Activated T-cell treated with anti-CD3 and anti-CD28 coated beads, Interleukin-2, amount 50 U/mL, for 24 hours (primary cell): ENCODE measurements around the gene TSSC4.

Experiments
- DNase-seq: peaks from one replicate; pipeline ENCODE4 v3.0.0-alpha.2; 2020
- H3K27ac Mint-ChIP-seq: 2 replicates; pipeline ENCODE4 v1.8.0; 2020; ENCODE audit warnings: mild to moderate bottlenecking, mixed read lengths
- H3K27me3 Mint-ChIP-seq: 2 replicates; pipeline ENCODE4 v1.8.0; 2020; ENCODE audit warnings: mixed read lengths
- H3K36me3 Mint-ChIP-seq: 2 replicates; pipeline ENCODE4 v1.8.0; 2020; ENCODE audit warnings: low read depth, mixed read lengths
- H3K4me1 Mint-ChIP-seq: 2 replicates; pipeline ENCODE4 v1.8.0; 2020; ENCODE audit warnings: low read depth, mixed read lengths
- H3K4me3 Mint-ChIP-seq: 2 replicates; pipeline ENCODE4 v1.8.0; 2020; ENCODE audit warnings: mild to moderate bottlenecking, moderate library complexity, mixed read lengths
- H3K9me3 Mint-ChIP-seq: 2 replicates; pipeline ENCODE4 v1.8.0; 2020; ENCODE audit warnings: mixed read lengths

TSSC4 gene

GRCh38 chr11:2452321-2453012 lies 51.9 kb downstream of the TSSC4 start:
- H3K4me1 Mint-ChIP-seq: peaks cover 4% of the 10 kb centered on the region
- no peak overlapping the region for H3K4me3 Mint-ChIP-seq
- H3K27ac Mint-ChIP-seq: no peak overlapping the region
- no peaks in the 10 kb centered on the region for H3K9me3 Mint-ChIP-seq
- no peaks in the 10 kb centered on the region for H3K36me3 Mint-ChIP-seq
- H3K27me3 Mint-ChIP-seq: no peaks in the 10 kb centered on the region
- DNase-seq: no peak

- no peaks in the 10 kb centered on the region for H3K36me3 Mint-ChIP-seq
- DNase-seq: no peak
- no peaks in the 10 kb centered on the region for H3K4me1 Mint-ChIP-seq
- no peak overlapping the region for H3K4me3 Mint-ChIP-seq
- H3K9me3 Mint-ChIP-seq: no peaks in the 10 kb centered on the region
- no peaks in the 10 kb centered on the region for H3K27me3 Mint-ChIP-seq
- no peak overlapping the region for H3K27ac Mint-ChIP-seq
Measured at GRCh38 chr11:2453436-2453835, 52.9 kb downstream of the TSSC4 start.
